Body of pancreas (tissue), 4 donors: ENCODE results near the gene ZNF638. TPM values are rescaled to one million over a fixed set of nuclear protein-coding genes. Genes with fewer than 3 reads are reported as not detected.

Experiments
- ATAC-seq: fragments of 150-250 bp; one replicate; pipeline ENCODE4 v1.9.1; 2016
- DNase-seq, 4 donors: peaks; one replicate each; pipeline ENCODE4 v3.0.0-alpha.2; 2019
- H3K27ac ChIP-seq, 4 donors: fragments of 200-600 bp; sonication (generic); 1 replicate in 3 of 4; 2 replicates in 1 of 4; pipeline versions ENCODE4 v1.5.1 to v1.6.1; 2016 to 2019; ENCODE audit warnings: mild to moderate bottlenecking in 1 of 4, mixed read lengths in 1 of 4, moderate library complexity in 1 of 4
- H3K27me3 ChIP-seq, 2 donors: fragments of 200-600 bp; sonication (generic); one replicate each; pipeline ENCODE4 v1.6.0; 2016; ENCODE audit warnings: mild to moderate bottlenecking in 1 of 2
- H3K36me3 ChIP-seq, 2 donors: fragments of 200-600 bp; sonication (generic); replicated peaks in 1 of 2; 2 replicates each; pipeline ENCODE4 v1.5.1; 2016; ENCODE audit warnings: low read depth in 2 of 2; ENCODE audit not compliant: insufficient read depth in 1 of 2
- H3K4me1 ChIP-seq: fragments of 200-600 bp; sonication (generic); one replicate; pipeline ENCODE4 v1.6.0; 2016
- H3K4me3 ChIP-seq, 2 donors: fragments of 200-600 bp; sonication (generic); 1 replicate in 1 of 2; 2 replicates in 1 of 2; pipeline ENCODE4 v1.5.1; 2016 to 2019
- H3K9me3 ChIP-seq, 3 donors: fragments of 200-600 bp; sonication (generic); 1 replicate in 2 of 3; 2 replicates in 1 of 3; pipeline ENCODE4 v1.5.1; 2016
- CTCF ChIP-seq, 7 experiments: fragments of 450-650 bp in 4 of 7; fragments of 200-600 bp in 3 of 7; sonication (generic) in 3 of 7; IDR thresholded peaks; one replicate each; pipeline ENCODE4 v1.5.1; 2016 to 2019; ENCODE audit warnings: antibody characterized with exemption in 7 of 7
- POLR2A ChIP-seq, 3 donors: fragments of 450-650 bp; IDR thresholded peaks; one replicate each; pipeline ENCODE4 v1.6.1; 2016; ENCODE audit warnings: antibody characterized with exemption in 3 of 3, mild to moderate bottlenecking in 2 of 3
- WGBS, 2 donors: methylation state at CpG; one replicate each; pipeline ENCODE4 v1.1.5; 2017; 5-methylcytosine and 5-hydroxymethylcytosine counted together
- intact Hi-C: fragments of 100-400 bp; cut with DNase I; formaldehyde crosslinking; loops from one replicate; pipeline ENCODE4 v1.15.1; 2023
- total RNA-seq, 2 donors: library from RNA; depleted of rRNA; stranded (reverse); fragments of >200 nt; gene quantifications; one replicate each; pipeline ENCODE4 v1.1.0, GENCODE V29; 2016

ZNF638 gene
- total RNA-seq, 2 donors from 2014 or later = 108 to 146 TPM

- ATAC-seq (no peak), DNase-seq (no peak)
- Histone ChIP-seq H3K27me3 (no peaks in the 10 kb centered on the region), H3K36me3 (no peaks in the 10 kb centered on the region), H3K4me3 (peak overlapping the region; percentile 65 to 74), H3K27ac (peak overlapping the region; percentile 89 to 96 (median 94)), H3K9me3 (no peaks in the 10 kb centered on the region), H3K4me1 (peaks cover 48% of the 10 kb centered on the region)
- TF ChIP-seq CTCF (IDR thresholded peaks at IDR 0.05) (no peak), POLR2A (IDR thresholded peaks at IDR 0.05) (no peak)
- 0 to 1% methylated on average over 6 of the region's 6 CpGs for WGBS, 2 donors
- intact Hi-C loops = no loop called here
Measured at GRCh38 chr2:71332435-71332796, 834 bp downstream of the ZNF638 start.

- TF ChIP-seq POLR2A (IDR thresholded peaks at IDR 0.05) (no peak), CTCF (IDR thresholded peaks at IDR 0.05) (no peak)
- intact Hi-C loops = no loop called here
- Histone ChIP-seq H3K27me3 (no peaks in the 10 kb centered on the region), H3K4me1 (peaks cover 59% of the 10 kb centered on the region), H3K36me3 (no peaks in the 10 kb centered on the region), H3K4me3 (no peak overlapping the region), H3K27ac (no peak overlapping the region), H3K9me3 (no peaks in the 10 kb centered on the region)
- ATAC-seq = no peak
- no peak for DNase-seq
- WGBS, 2 donors = 58 to 74% methylated on average over 3 of the region's 3 CpGs
Measured at GRCh38 chr2:71333619-71334018, 2.0 kb downstream of the ZNF638 start.

GRCh38 chr2:71336384-71336783 lies 4.8 kb downstream of the ZNF638 start:
- TF ChIP-seq POLR2A (IDR thresholded peaks at IDR 0.05) (no peak), CTCF (IDR thresholded peaks at IDR 0.05) (no peak)
- intact Hi-C loops = no loop called here
- peaks cover 79% of the 10 kb centered on the region for H3K4me1 ChIP-seq
- ATAC-seq (no peak), DNase-seq (no peak)
- no peaks in the 10 kb centered on the region for H3K27me3 ChIP-seq
- WGBS, 2 donors = 64 to 65% methylated on average over 2 of the region's 2 CpGs
- H3K36me3 ChIP-seq = no peaks in the 10 kb centered on the region
- H3K9me3 ChIP-seq = no peaks in the 10 kb centered on the region
- no peak overlapping the region for H3K4me3 ChIP-seq
- H3K27ac ChIP-seq = peak overlapping the region in 2 of 4 donors; percentile 5 to 7

- H3K4me1 ChIP-seq = peaks cover 83% of the 10 kb centered on the region
- no peaks in the 10 kb centered on the region for H3K27me3 ChIP-seq
- intact Hi-C loops = no loop called here
- ATAC-seq (no peak), DNase-seq (peak in 1 of 4 donors; percentile 15)
- TF ChIP-seq CTCF (IDR thresholded peaks at IDR 0.05) (no peak), POLR2A (IDR thresholded peaks at IDR 0.05) (no peak)
- H3K27ac ChIP-seq = peak overlapping the region in 2 of 4 donors; percentile 5 to 7
- H3K4me3 ChIP-seq = no peak overlapping the region
- H3K36me3 ChIP-seq = no peaks in the 10 kb centered on the region
- no peaks in the 10 kb centered on the region for H3K9me3 ChIP-seq
Measured at GRCh38 chr2:71336802-71337201, 5.2 kb downstream of the ZNF638 start.

- intact Hi-C loops = no loop called here
- Histone ChIP-seq H3K27ac (no peak overlapping the region), H3K9me3 (no peaks in the 10 kb centered on the region), H3K4me1 (peaks cover 85% of the 10 kb centered on the region), H3K27me3 (no peaks in the 10 kb centered on the region), H3K4me3 (no peak overlapping the region), H3K36me3 (no peaks in the 10 kb centered on the region)
- DNase-seq (no peak), ATAC-seq (no peak)
- no peak for TF ChIP-seq CTCF (IDR thresholded peaks at IDR 0.05)
- no peak for TF ChIP-seq POLR2A (IDR thresholded peaks at IDR 0.05)
- WGBS, 2 donors = 35 to 61% methylated on average over 2 of the region's 2 CpGs
Measured at GRCh38 chr2:71337776-71338175, 6.2 kb downstream of the ZNF638 start.
